IMR-90 (cell line): Measurements from ENCODE around the gene ARL8B. TPM values are rescaled to one million over a fixed set of nuclear protein-coding genes. Genes with fewer than 3 reads are reported as not detected.
A peak's percentile ranks its signal among the peaks of the same experiment; 100 is the strongest.

ENCODE experiments used
- ATAC-seq: fragments of 200-7000 bp; cut with Tn5 transposase; 2 replicates; pipeline ENCODE4 v1.9.1; 2020; ENCODE audit warnings: low read depth, mild to moderate bottlenecking, moderate library complexity
- BruUV-seq: library from RNA; stranded (reverse); fragments of 400-500 nt; replicated peaks from 2 replicates; lab custom pipeline; 2021; lab: Mats Ljungman, UMichigan
- CTCF ChIA-PET: fragments of 300-600 bp; formaldehyde crosslinking; extraction: SDS; loops from one replicate; lab custom pipeline; 2021; ENCODE audit warnings: antibody characterized with exemption; lab: Yijun Ruan, JAX
- POLR2A ChIA-PET: fragments of 300-600 bp; sonication (Branson Sonifier 250); formaldehyde crosslinking; loops from one replicate; lab custom pipeline; 2022; ENCODE audit warnings: antibody characterized with exemption; ENCODE audit not compliant: unreplicated experiment; lab: Charles Lee
- DNase-seq: peaks from one replicate; pipeline ENCODE4 v3.0.0; 2013
- H2AFZ ChIP-seq: replicated peaks from 2 replicates; pipeline ENCODE3; 2013; ENCODE audit warnings: low read length, mild to moderate bottlenecking; ENCODE audit not compliant: poor library complexity
- H2AK5ac ChIP-seq: 2 replicates; pipeline ENCODE4 v1.6.1; 2013; ENCODE audit warnings: low read depth, low read length, inconsistent platforms
- H2AK9ac ChIP-seq: replicated peaks from 2 replicates; pipeline ENCODE3; 2013; ENCODE audit warnings: mild to moderate bottlenecking, low read depth, low read length, moderate library complexity; ENCODE audit not compliant: poor library complexity
- H2BK120ac ChIP-seq: 2 replicates; pipeline ENCODE4 v1.6.1; 2013; ENCODE audit warnings: low read depth, low read length, inconsistent platforms
- H2BK15ac ChIP-seq: 3 replicates; pipeline ENCODE4 v1.6.1; 2013; ENCODE audit warnings: low read depth, low read length, inconsistent platforms
- H2BK20ac ChIP-seq: 2 replicates; pipeline ENCODE4 v1.6.1; 2013; ENCODE audit warnings: low read depth, mild to moderate bottlenecking, inconsistent platforms, low read length, moderate library complexity
- H2BK5ac ChIP-seq: 2 replicates; pipeline ENCODE4 v1.6.1; 2013; ENCODE audit warnings: mild to moderate bottlenecking, low read depth, low read length, inconsistent platforms; ENCODE audit not compliant: poor library complexity, severe bottlenecking
- H3K14ac ChIP-seq: replicated peaks from 2 replicates; pipeline ENCODE4 v1.6.1; 2013; ENCODE audit warnings: low read depth, low read length, inconsistent platforms
- H3K18ac ChIP-seq: 2 replicates; pipeline ENCODE4 v1.6.1; 2013; ENCODE audit warnings: low read depth, low read length, control low read depth
- H3K23ac ChIP-seq: 2 replicates; pipeline ENCODE4 v1.6.1; 2013; ENCODE audit warnings: low read depth, low read length, inconsistent platforms
- H3K27ac ChIP-seq: 2 replicates; pipeline ENCODE4 v1.5.1; 2013; ENCODE audit warnings: mild to moderate bottlenecking, control low read depth, low read length; ENCODE audit not compliant: insufficient read depth
- H3K27me3 ChIP-seq: 2 replicates; pipeline ENCODE4 v1.6.1; 2013; ENCODE audit warnings: low read length; ENCODE audit not compliant: control insufficient read depth, insufficient read depth
- H3K36me3 ChIP-seq: 2 replicates; pipeline ENCODE4 v1.6.1; 2013; ENCODE audit warnings: low read length, mixed read lengths; ENCODE audit not compliant: control insufficient read depth, insufficient read depth
- H3K4ac ChIP-seq: 2 replicates; pipeline ENCODE4 v1.6.1; 2013; ENCODE audit warnings: low read depth, low read length, inconsistent platforms
- H3K4me1 ChIP-seq: 2 replicates; pipeline ENCODE4 v1.6.1; 2013; ENCODE audit warnings: low read length, mixed read lengths; ENCODE audit not compliant: control insufficient read depth, insufficient read depth
- H3K4me2 ChIP-seq: 2 replicates; pipeline ENCODE4 v1.6.1; 2013; ENCODE audit warnings: low read depth, mild to moderate bottlenecking, control low read depth, low read length, moderate library complexity
- H3K4me3 ChIP-seq: 2 replicates; pipeline ENCODE4 v1.5.1; 2013; ENCODE audit warnings: low read depth, mild to moderate bottlenecking, control low read depth, low read length, moderate library complexity; ENCODE audit not compliant: insufficient read depth
- H3K56ac ChIP-seq: 2 replicates; pipeline ENCODE4 v1.6.1; 2013; ENCODE audit warnings: low read length, inconsistent platforms; ENCODE audit not compliant: insufficient read depth; ENCODE audit errors: extremely low read depth
- H3K79me1 ChIP-seq, 2 experiments: 2 replicates each; pipeline ENCODE4 v1.6.1; 2013; ENCODE audit warnings: low read length in 2 of 2, inconsistent platforms in 1 of 2, low read depth in 1 of 2
- H3K9ac ChIP-seq: 2 replicates; pipeline ENCODE4 v1.6.1; 2013; ENCODE audit warnings: low read depth, low read length, control low read depth
- H3K9me1 ChIP-seq: 2 replicates; pipeline ENCODE4 v1.6.1; 2013; ENCODE audit warnings: low read length, inconsistent platforms; ENCODE audit not compliant: insufficient read depth
- H3K9me3 ChIP-seq: 2 replicates; pipeline ENCODE4 v1.6.1; 2013; ENCODE audit warnings: low read length; ENCODE audit not compliant: control insufficient read depth, insufficient read depth
- H4K20me1 ChIP-seq: 2 replicates; pipeline ENCODE4 v1.6.1; 2013; ENCODE audit warnings: low read length, inconsistent platforms; ENCODE audit not compliant: insufficient read depth
- H4K5ac ChIP-seq: 2 replicates; pipeline ENCODE4 v1.6.1; 2013; ENCODE audit warnings: mild to moderate bottlenecking, low read depth, low read length, control low read depth
- H4K8ac ChIP-seq, 2 experiments: 2 replicates each; pipeline ENCODE4 v1.6.1; 2013; ENCODE audit warnings: low read depth in 2 of 2, low read length in 2 of 2, control low read depth in 1 of 2, inconsistent platforms in 1 of 2
- H4K91ac ChIP-seq: 2 replicates; pipeline ENCODE4 v1.6.1; 2013; ENCODE audit warnings: low read depth, low read length, inconsistent platforms; ENCODE audit not compliant: insufficient read depth
- CHD1 ChIP-seq: IDR thresholded peaks from 2 replicates; pipeline ENCODE4 v1.6.1; 2012; ENCODE audit warnings: low read depth, low read length, improper control_type of control experiment
- WGBS, 2 experiments: methylation state at CpG; one replicate each; pipeline versions ENCODE4 v1.1.5 to v1.1.7; 2013; ENCODE audit warnings: missing lambda C conversion rate in 2 of 2; ENCODE audit not compliant: insufficient read length in 1 of 2; ENCODE audit errors: extremely low coverage in 2 of 2; 5-methylcytosine and 5-hydroxymethylcytosine counted together
- dilution Hi-C: fragments of 300-500 bp; cut with HindIII; formaldehyde crosslinking; loops from one replicate; pipeline ENCODE4 v1.14.3; 2018; ENCODE audit warnings: low sequenced_read_pairs; ENCODE audit not compliant: unreplicated experiment
- in situ Hi-C: fragments of 300-500 bp; cut with MboI; formaldehyde crosslinking; loops from 3 replicates; pipeline ENCODE4 v1.14.3; 2019; ENCODE audit warnings: low sequenced_read_pairs, inconsistent platforms, mixed read lengths
- intact Hi-C: fragments of 100-400 bp; cut with micrococcal nuclease; formaldehyde crosslinking; loops from 2 replicates; pipeline ENCODE4 v1.10.0; 2022
- polyA plus RNA-seq, 3 experiments: library from polyadenylated mRNA; depleted of rRNA; stranded (reverse); fragments of >200 nt; gene quantifications; 2 replicates each; pipeline ENCODE4 v1.2.3, GENCODE V29; 2012; ENCODE audit warnings: low replicate concordance in 1 of 3
- total RNA-seq: library from RNA; depleted of rRNA; stranded (reverse); fragments of >200 nt; gene quantifications from 2 replicates; pipeline ENCODE4 v1.2.3, GENCODE V29; 2012

ARL8B gene
- total and polyA plus RNA-seq, 2 of the 4 experiments (the other 2 are of a cell fraction) = 32.3 to 47.0 TPM

DNA sequence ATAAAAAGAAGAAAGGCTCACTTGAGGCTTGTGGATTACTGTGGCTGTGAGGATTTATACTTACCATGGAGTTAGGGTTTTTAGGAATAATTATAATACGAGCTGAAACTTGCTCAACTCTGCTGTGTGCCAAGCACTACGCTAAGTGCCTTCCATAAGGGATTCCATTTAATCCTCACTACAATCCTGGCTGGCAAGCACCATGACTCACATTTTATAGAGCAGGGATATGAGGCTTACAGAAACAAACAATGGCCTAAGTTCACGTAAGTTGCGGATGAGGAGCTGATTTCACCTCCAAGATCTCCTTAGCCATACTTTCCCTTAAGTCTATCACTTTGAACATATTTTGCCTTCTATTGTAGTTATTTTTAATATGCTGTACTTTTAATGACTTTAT is 43.9 kb upstream of the ARL8B start:
- in situ Hi-C loops = no loop called here
- BruUV-seq = no TSS peak
- Histone ChIP-seq H3K27ac (no peak overlapping the region), H4K5ac (no peak overlapping the region), H2AK5ac (no peak overlapping the region), H2AK9ac (no peak overlapping the region), H3K4me2 (no peak overlapping the region), H2BK120ac (no peak overlapping the region), H4K20me1 (no peaks in the 10 kb centered on the region), H2AFZ (no peak overlapping the region), H3K14ac (no peak overlapping the region), H2BK5ac (no peak overlapping the region), H3K18ac (no peak overlapping the region), H4K91ac (no peak overlapping the region), H3K9ac (no peak overlapping the region), H3K4me1 (no peaks in the 10 kb centered on the region), H3K23ac (no peak overlapping the region), H3K36me3 (no peaks in the 10 kb centered on the region), H3K4me3 (no peak overlapping the region), H2BK20ac (no peak overlapping the region), H2BK15ac (no peak overlapping the region), H3K9me1 (no peaks in the 10 kb centered on the region), H3K79me1 (no peaks in the 10 kb centered on the region), H3K27me3 (peaks cover 3% of the 10 kb centered on the region), H3K9me3 (no peaks in the 10 kb centered on the region), H3K56ac (no peak overlapping the region), H3K4ac (no peak overlapping the region), H4K8ac (no peak overlapping the region)
- intact Hi-C loops = no loop called here
- no CpG with 5 or more reads among the region's 4 CpGs for WGBS, 2 experiments
- ChIA-PET CTCF (no interaction called here), POLR2A (no interaction called here)
- TF ChIP-seq CHD1 = no peak
- peak; percentile 82 for ATAC-seq
- dilution Hi-C loops = no loop called here
- DNase-seq = peak; percentile 66
